Endothelial cell of coronary artery (primary cell): ENCODE measurements around the gene SEZ6. TPM values are rescaled to one million over a fixed set of nuclear protein-coding genes. Genes with fewer than 3 reads are reported as not detected.

Experiments
- total RNA-seq: library from RNA; depleted of rRNA; stranded (reverse); fragments of >200 nt; gene quantifications from 2 replicates; pipeline ENCODE4 v1.2.3, GENCODE V29; 2014

The SEZ6 gene
- not detected in 2 replicates for total RNA-seq

GRCh38 chr17:29005936-29006511, at the start of gene SEZ6:
TSS of gene SEZ6 (minus strand) at chr17:29006033. CDS start at chr17:29005869, 164 bp downstream.

GRCh38 chr17:29042679-29043538, 37.1 kb upstream of the SEZ6 start, which contains the start of gene PIPOX:
TSS of gene PIPOX (plus strand) at chr17:29043141. CDS start at chr17:29043226, 85 bp downstream.

GRCh38 chr17:28951428-28951990, 54.3 kb downstream of the SEZ6 start, which contains the start of gene PHF12:
TSS of gene PHF12 (minus strand) at chr17:28951518. CDS start at chr17:28950960, 558 bp downstream.

Other genes with a start within 250 kb of the SEZ6 start
- 3.2 and 6.3 TPM in 2 replicates for gene FAM222B, start 163.2 kb downstream of the SEZ6 start, total RNA-seq
- gene ERAL1, start 151.0 kb downstream of the SEZ6 start, total RNA-seq = 21.7 and 23.3 TPM in 2 replicates
- gene FLOT2, start 108.3 kb downstream of the SEZ6 start, total RNA-seq = 59.1 and 62.1 TPM in 2 replicates
- 3.1 and 5.2 TPM in 2 replicates for gene DHRS13, start 103.0 kb downstream of the SEZ6 start, total RNA-seq
- 8.8 and 16.3 TPM in 2 replicates for gene PHF12, start 54.5 kb downstream of the SEZ6 start, total RNA-seq
- 2.0 TPM in 2 replicates for gene PIPOX, start 37.1 kb upstream of the SEZ6 start, total RNA-seq
- 16.3 and 23.2 TPM in 2 replicates for gene MYO18A, start 174.4 kb upstream of the SEZ6 start, total RNA-seq
- gene CRYBA1, start 240.8 kb upstream of the SEZ6 start, total RNA-seq = not detected in 2 replicates